GM18499 (cell line): ENCODE measurements around the gene PXK.

Source experiments
- ATAC-seq: cut with Tn5 transposase; IDR thresholded peaks from one replicate; pipeline ENCODE4 v1.9.1; 2021; ENCODE audit warnings: moderate number of reproducible peaks; ENCODE audit not compliant: insufficient read depth, unreplicated experiment

The PXK gene

DNA sequence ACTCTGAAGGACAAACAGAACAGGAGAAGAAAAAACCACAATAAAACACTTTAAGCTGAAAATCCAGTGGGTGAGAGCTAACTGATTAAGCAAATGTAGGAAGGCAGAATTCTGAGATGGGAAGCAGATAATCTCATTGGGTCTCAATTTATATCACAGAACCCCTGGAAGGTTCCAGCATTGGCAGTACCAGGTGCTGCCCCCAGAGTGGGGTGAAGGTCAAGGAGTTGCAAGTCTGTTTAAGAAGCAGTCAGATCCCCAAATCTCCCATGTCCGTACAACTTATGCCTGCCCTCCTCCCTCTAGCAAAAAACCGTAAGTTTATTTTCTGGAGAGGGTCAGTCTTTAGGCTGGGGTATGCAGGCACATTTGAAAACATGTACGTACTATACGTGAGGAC is 45.1 kb downstream of the PXK start:
- no peak for ATAC-seq

DNA sequence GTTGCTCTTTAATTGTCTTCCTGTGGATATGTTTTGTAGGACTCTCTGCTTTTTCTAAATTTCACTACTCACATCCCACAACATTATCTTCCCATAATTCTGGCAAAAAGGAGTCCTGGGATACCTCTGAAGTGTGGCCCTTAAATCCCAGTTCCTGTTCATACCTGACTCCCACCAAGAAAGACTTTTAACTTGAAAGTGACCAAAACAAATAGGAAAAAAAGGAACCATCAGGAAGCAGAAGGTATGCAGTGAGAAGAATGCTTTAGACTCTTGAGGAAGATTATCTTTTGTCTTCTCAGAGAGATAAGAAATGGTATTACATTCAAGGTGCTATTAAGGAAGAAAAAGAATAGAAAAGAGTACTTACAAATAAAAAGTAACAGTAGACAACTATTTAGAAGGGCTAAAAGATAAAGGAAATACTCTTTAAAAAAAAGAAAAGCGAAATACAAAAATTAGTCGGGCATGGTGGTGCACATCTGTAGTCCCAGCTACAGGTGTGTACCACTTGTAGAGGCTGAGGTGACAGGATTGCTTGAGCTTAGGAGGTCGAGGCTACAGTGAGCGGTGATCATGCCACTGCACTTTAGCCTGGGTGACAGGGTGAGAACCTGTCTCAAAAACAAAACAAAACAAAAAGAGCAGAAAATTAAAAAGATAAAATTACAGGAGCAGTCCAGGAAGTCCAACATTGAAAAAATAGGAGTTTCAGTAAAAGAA is 46.8 kb downstream of the PXK start:
- ATAC-seq, result no peak

DNA sequence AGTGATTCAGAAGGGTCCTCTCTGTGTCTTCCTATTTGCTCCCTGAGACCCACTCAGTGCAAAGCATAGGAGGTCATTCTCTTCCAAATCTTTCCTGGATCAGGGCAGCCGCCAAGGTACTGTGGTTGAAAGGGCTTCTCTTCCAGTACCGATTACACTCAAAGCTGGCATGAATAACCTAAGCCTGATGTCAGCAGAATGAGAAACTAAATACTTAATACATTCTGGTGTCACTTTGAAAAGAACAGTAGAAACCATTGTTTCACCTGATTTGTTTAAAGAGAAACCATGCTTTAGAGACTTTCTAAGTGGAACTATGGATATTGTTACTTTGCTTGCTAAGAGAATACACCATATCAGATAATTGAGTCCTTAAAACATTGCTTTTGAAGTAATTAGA is 50.8 kb downstream of the PXK start:
- no peak for ATAC-seq

DNA sequence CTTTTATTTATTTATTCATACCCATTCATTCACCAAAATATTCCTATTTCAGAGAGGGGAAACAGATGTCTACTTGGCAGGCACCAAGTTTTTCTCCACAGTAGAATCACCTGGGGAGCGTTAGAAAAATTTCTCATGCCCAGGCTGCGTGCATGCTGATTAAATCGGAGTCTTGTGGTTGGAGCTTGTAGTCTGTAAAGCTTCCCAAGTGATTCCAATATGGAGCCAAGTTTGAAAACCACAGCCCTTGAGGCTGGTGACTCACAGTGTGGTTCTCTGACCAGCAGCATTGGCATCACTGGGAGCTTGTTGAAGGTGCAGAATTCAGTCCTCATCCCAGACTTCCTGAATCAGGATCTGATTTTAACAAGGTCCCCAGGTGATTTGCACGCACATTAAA is 51.2 kb downstream of the PXK start:
- ATAC-seq, result no peak

DNA sequence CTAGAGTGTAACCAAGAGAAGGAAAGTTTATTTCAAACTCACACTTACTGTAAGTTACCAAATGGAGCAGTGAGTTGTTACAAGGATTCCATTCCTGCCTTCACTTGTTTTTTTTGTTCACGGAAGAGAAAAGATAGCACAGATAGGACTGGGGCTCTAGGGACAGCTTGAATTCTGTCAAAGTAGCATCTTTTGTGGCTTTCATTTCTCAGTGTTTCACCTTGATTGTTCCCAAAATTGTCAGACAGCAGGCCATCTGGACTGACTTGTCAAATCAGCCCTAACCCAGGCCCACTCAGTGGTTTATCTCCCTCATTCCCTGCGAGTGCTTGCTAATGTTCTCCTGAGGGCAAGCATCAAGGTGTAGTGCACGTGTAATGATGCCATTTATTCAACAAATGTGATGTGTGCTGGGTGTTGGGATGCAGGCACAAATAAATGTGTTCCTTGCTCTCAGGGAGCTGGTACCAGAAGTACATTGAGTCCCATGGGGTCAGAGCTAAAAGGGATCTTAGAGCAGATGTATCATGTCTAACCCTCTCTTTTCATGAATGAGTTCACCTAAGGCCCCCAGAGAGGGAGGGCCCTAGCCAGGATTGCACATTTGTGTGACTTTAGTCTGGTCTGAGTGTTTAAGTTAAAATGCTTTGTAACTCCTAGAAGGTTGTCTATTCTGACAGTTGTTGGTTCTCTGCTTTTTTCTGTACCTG is 51.8 kb downstream of the PXK start:
- ATAC-seq, result no peak

DNA sequence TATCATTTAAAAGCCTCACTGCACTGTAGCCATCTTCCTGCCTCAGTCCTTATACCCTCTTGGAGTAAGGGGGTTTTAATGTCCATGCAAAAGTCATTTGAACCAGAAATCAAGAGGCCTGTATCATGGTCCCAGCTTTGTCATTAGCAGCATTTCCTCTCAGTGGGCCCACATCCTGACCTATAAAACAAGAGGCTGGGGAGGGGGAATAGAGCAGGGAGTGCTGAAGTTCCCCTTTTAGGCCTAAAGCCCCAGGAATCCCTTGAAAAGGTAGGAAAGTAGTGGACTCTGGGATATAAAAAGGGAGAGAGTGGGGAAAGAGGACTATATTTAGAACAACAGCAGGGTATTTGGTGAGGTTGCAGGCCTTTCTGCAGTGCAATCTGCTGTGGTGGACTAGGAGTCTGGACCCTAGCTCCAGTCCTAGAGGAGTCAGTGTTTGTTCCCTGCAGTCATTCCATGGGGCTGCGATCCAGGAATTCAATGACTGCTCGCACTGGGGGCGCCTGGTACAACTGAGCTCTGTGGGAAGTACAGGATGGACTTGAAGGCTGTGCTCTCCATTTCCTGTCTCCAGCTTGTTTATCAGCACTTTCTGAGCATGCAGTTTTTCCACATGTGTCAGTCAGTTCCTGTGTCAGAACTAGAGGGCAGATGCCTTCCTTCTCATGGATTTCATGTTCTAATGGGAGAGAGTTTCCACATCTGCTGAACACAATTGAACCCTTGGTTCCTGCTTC is 54.1 kb downstream of the PXK start:
- no peak for ATAC-seq

DNA sequence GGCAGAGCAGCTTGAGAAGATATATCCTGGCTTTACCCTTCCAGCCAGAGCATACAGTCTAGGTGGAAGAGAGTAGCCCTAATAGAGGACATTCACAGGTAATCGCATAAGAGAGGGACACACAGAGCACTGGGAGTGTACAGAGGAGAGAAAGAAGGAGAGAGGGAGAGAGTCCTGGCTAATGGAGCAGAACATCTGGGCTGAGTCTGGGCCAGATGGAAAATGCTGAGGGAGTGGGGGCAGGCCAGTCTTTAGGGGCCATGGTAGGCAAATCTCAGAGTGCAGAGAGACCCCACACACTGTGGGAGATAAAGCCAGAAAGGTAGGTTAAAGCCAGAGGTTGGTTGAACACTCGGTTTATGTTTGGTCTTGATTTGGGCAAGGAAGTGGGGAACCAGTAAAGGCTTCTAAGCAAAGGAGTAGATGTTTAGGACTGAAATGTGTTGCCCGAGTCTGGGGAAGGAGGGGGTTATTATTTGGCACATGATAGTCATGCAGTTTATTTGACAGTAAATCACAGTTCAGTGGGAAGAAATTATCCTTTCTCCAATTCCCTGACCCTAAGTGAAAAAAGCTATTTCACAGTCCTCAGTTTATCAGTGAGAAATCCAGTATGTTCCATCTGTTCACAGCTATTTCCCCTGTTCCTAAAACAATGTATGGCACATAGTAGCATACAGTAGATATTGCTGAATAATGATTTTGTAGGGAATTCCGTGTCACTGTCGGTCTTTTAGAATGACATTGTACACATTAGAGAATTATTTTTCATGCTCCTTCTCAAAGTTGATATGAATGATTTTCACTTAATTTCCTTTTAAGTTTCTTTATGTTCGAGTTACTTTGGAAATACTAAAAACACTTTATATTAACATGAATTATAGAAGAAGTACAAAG is 55.2 kb downstream of the PXK start:
- ATAC-seq, result no peak

DNA sequence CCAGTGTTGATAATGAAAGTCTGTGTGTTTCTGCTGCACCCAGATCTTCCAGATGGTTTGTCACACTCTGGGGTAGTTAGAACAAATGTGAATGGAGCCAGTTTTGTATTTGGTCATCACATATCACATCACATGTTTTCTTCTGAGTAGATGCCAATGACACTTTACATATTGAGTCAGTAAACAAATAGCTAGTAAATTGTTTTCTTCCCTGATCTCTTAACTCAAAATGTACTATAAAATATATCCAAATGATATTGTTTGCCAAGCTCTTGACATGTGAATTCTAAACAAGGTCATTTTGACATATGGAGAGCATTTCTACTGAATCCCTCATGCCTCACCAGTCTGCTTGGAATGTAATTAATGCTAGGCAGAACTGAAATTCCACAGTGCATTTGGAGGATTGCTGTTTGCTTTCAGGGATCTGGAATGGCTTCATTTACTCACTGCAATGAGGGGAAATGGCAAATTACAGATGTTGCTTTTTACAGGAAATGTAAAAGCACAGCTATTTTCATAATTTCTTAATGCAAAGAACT is 55.9 kb downstream of the PXK start:
- no peak for ATAC-seq

DNA sequence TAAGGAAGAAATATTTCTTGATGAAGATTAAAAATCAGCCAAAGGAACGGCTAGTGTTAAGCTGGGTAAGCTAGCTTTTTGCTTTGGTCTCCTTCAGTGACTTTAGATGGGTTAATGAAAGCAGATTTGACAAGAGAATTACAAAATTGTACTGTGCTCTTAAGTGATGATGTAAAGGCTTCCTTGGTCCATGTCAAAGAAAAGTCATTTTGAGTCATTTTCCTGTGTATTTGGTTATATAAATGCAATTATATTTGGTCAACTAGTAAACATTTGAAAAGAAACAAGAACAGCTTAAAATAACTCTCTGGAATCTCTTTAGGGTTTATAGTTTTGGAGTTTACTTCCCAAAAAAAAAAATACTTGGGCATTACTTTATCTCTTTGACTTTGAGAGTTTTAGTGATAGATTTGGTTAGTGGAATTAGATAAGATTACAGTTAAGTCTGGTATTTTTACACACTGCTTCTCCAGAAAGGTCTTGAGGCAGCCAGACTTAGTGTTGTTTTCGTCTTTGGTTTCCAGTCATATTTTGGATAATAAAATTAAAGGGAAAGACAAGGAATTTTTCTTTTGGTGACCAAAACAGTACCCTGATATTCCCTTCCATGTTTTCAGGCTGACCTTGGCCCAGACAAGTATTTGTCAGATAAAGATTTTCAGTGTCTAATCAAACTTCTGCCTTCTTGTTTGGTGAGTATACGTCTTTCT is 58.6 kb downstream of the PXK start:
- ATAC-seq, result no peak

DNA sequence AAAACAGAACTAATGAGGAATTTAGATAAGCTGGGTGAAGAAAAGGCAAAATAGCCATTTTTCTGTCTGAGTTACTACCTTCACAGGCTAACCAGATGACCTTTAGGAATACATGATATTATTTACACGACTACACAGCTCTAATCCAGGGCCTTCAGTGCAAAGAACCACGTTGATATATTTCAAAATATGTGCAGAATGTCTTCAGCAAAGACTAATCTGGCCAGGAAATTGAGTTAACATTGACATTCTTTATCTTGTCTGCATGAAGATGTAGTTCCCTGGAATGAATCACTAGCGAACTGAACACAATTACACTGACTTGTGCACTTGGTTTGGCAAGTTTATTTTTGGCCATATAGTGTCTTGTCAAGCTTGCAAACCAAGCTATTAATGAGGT is 59.5 kb downstream of the PXK start:
- ATAC-seq, result no peak

DNA sequence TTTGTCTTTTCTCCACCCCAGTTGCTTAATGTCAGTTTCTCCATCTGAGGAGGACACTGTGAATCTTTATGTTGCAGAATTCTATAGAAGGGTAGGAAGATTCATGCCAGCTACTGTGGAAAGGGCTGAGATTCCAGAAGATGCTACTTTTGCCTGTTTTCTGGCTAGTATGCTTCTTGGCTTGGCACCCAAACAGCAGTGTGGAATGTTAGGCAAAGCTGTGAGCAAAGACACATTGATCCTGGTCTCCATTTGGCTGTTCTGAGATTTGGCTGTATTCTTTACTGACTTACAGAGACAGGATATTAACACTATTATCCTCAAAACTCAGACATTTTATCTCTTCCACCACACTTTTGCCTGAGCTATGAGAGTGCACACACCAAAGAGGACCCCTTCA is 61.6 kb downstream of the PXK start:
- no peak for ATAC-seq

DNA sequence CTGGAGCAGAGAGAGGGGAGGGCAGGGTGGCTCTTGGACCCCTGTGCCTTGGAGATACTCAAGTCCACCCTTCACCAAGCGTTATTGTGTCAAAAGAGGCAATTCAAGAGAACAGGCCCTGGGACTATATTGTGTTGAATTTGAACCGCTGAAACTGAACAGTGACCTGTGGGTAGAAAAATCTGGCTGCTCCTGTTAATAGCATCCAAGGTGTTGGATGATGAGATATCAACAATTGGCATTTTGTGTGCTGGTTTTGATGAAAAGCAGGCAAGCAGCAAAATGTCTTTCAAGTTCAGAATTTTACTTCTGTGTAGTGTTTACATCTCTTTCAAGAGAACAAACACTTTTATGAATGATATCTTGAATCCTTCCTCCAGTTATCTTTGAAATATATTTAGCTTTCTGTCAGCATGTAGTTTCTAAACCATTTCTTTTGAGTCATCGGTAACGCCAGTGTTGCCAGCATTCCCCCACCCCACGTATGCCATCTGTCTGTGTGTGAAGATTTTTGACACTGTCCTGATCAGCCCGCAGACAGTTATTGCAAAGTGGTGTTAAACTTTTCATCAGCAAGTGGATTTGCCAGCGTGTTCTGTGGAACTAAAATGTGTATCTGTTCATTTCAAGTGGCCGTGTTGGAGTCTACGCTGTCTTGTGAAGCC is 66.1 kb downstream of the PXK start:
- no peak for ATAC-seq

DNA sequence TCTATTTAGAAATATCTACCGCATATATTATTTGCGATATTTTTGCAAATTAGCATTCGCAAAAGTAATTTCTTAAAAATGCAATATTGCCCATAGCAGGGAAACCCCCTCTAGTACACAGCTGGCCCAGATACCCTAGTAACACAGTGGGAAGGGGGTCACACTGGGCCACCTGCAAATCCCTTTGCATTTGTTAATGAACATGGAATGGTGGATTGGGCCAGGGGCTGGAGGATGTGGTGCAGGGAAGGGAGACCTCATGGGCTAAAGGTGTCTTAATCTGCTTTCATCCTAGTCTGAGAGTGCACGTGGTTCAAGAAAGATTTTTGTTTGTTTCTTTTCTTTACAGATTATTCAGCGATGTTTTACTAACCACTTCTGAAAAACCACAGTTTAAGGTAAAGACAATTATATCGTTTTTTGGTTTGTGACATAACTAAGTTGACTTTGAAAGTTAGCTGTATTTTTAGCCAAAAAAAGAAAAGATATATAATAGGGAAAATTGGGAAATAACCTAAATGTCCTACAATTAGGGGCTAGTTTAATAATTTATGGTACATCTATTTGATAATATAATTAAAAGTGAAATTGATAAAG is 70.9 kb downstream of the PXK start:
- ATAC-seq, result no peak

DNA sequence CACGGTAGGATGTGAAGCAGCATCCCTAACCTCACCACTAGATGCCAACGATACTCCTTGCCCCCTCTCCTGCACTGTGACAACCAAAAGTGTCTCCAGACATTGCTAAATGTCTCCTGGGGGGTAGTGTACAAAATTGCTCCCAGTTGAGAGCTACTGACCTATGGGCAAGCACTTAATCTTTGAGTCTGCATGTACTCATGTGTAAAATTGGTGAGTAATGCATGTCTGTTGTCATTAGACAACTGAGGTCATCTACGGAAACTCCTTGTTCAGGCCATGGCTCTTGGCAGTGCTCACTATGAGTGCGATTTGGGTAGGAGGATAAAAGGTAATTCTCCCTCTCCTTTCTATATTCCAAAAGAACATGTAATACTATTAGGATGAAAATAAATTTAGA is 71.7 kb downstream of the PXK start:
- ATAC-seq, result no peak

DNA sequence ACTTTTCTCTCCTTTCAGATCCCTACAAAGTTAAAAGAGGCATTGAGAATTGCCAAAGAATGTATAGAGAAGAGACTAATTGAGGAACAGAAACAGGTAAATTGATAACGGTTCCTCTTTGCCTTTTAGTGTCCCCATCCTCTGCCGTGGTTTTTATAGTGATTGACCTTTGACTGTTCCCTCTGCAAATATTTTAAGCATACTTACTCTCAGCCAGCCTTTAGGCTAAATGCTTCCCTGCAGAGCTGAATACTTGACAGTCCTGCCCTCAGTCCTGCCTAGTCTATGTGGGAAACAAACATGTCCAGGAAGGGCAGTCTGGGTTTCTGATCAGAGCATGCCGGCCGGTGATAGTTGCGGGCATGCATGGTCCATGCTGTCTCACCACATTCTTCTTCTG is 76.2 kb downstream of the PXK start:
- ATAC-seq, result no peak

DNA sequence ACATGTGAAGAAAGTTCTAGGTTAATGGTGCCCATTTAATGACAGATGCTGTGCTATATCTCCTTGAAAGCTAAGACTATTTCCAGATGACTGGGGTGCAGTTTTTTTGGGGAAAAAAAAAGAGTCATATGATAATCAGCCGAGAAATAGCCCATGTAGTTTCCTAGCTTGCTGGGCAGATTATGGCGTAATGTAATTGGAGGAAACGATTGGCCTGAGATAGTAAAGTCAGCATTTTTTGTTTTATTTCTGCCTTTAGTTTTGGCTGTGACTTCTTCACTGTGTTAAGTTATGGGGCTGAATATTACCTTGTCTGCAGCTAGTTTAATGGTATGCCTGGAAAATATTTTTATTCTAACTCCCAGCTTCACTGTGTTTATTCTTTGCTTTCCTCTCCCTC is 77.0 kb downstream of the PXK start:
- no peak for ATAC-seq

DNA sequence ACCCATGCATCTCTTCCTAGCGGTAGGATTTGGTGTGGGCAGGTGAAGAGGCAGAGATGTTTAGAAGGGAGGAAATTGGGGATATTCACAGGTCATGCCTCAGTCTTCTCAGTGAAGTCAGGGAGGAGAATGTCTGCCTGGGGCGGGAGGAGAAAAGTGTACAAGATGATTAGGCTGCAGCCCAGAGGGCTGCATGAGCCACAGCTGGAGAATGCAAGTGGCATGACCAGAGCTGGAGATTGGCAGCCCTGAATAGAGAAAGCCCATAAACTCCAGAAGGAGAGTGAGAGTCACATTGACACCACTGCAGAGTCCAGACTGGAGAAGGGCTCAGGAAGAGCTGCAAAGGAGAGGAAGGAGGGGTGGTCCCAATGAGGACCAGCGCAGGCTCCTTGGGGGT is 78.3 kb downstream of the PXK start:
- ATAC-seq, result no peak

DNA sequence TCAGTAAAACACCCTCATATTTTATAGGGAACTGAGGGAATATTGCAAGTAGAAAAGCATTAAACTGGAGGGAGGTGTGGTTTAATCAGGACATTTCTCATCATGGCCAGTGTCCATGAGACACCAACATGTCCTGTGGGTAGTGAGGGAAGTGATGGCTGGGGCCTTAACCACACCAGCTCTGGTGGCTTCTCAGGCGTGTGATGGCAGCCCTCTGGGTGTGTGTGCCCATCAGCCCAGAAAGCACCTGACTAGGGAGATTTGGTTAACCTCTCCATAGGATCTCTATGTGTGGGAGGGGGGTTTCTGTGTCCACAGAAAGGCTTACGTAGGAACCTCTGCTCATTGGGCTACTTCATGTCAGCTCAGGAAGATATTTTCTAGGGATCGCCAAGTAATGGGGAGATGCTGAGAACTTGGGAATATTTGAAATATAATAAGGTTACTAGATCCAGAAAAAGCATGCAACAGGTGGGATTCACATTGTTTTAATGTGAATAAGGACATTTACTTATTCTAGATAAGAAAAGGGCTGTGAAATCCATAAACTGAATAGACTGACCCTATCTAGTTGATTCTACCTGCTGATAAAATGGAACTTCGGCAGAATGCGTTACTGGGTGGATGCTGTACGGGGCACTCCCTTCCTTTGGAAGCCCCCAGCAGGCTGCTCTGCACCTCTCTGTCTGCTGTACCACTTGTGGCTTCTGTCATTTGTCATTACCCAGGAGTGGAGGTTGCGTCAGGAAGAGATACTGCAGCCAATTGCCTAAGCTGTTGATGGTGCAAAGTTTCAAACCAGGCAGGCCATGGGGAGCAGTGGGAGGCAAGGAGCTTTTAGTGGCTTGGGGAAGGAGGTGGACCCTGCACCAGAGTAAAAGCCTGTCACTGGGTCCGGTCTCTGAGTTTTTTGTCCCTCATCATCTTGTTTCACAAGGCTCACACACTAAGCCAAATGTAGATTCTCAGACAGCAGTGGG is 79.4 kb downstream of the PXK start:
- no peak for ATAC-seq
